ENCODE data around the gene DHRS3. TPM values are rescaled to one million over a fixed set of nuclear protein-coding genes. Genes with fewer than 3 reads are reported as not detected.

The DHRS3 gene
- total and polyA plus RNA-seq, 10 of the 15 experiments (the other 5 are each of a cell fraction or from before 2014, with no cell fraction given), result 0.23 to 29.7 (median 1.2) TPM

DNA sequence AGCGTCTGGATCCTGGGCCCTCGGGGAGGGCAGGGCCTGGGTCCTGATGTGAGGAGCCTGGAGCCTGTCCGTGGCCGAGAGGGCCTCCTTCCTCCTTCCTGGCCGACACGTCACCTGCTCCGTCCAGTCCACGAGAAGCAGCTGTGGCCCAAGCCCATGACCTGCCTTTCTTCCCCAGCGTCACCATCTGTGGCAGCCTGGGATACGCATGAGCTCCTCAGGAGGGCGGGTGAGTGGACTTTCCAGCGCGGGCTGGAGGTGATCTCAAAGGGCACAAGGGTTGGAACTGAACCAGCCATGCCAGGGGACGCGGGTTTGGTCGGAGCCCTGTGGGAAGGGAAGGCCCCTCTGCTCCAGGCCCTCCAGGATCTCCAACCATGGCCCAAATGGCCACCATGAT, 90.4 kb downstream of the DHRS3 start (continued):
- TF ChIP-seq, protein P1, sequence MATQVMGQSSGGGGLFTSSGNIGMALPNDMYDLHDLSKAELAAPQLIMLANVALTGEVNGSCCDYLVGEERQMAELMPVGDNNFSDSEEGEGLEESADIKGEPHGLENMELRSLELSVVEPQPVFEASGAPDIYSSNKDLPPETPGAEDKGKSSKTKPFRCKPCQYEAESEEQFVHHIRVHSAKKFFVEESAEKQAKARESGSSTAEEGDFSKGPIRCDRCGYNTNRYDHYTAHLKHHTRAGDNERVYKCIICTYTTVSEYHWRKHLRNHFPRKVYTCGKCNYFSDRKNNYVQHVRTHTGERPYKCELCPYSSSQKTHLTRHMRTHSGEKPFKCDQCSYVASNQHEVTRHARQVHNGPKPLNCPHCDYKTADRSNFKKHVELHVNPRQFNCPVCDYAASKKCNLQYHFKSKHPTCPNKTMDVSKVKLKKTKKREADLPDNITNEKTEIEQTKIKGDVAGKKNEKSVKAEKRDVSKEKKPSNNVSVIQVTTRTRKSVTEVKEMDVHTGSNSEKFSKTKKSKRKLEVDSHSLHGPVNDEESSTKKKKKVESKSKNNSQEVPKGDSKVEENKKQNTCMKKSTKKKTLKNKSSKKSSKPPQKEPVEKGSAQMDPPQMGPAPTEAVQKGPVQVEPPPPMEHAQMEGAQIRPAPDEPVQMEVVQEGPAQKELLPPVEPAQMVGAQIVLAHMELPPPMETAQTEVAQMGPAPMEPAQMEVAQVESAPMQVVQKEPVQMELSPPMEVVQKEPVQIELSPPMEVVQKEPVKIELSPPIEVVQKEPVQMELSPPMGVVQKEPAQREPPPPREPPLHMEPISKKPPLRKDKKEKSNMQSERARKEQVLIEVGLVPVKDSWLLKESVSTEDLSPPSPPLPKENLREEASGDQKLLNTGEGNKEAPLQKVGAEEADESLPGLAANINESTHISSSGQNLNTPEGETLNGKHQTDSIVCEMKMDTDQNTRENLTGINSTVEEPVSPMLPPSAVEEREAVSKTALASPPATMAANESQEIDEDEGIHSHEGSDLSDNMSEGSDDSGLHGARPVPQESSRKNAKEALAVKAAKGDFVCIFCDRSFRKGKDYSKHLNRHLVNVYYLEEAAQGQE (IDR thresholded peaks at IDR 0.05; ENCODE audit: low read depth, low read length), result no peak
- TF ChIP-seq, protein P2, sequence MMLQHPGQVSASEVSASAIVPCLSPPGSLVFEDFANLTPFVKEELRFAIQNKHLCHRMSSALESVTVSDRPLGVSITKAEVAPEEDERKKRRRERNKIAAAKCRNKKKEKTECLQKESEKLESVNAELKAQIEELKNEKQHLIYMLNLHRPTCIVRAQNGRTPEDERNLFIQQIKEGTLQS (IDR thresholded peaks at IDR 0.05; ENCODE audit: borderline replicate concordance, extremely low read depth, low read depth, low read length), result no peak
- no peak for TF ChIP-seq KAT2A (conservative IDR thresholded peaks at IDR 0.05; ENCODE audit: control insufficient read depth, low read depth, low read length)
- no peak for TF ChIP-seq ASH2L (IDR thresholded peaks at IDR 0.05; ENCODE audit: borderline replicate concordance, low read depth)
- no peak for TF ChIP-seq CREB1 (IDR thresholded peaks at IDR 0.05; ENCODE audit: low read depth)

DNA sequence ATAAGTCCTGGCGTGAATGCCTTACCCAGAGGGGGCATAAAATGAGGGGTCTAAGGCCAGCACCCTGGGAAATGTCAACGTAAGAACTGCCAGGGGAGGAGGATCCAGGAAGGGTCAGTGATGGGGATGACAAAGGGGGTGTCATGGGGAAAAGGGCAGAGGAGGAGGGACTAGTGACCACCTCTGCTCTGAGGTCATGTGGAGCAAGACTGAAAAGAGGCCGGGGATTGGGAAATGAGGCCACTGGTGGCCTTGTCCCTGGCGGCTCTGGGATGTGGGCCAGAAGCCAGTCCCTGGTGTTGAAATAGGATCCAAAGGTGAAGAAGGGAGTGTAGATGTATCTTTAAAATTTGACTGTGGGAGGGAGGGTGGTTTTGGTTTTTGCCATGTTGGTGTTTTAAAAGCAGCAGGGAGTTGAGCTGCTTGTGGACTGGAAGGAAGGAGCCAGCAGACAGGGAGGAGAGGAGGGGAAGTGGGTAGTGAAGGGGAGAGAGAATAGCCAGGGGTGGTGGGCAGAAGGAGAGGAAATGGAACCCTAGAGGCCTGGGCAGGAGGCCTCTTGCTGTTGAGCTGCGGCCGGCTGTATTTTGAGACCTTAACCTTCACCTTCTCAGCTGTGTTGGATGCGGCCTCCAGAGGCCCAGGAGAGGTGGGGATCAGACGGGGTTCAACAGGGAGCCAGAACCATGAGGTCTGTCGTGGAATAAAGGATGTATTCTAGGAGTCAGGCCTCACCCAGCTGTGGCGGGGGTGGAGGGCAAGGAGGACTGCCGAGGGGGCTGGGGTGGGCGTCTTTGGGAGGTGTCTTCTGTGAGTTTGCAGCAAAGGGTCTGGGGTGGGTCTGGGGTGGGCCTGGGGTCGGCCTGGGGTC, 92.5 kb downstream of the DHRS3 start:
- ChIA-PET RAD21 (ENCODE audit: unreplicated experiment) (no interaction called here), CTCF (no interaction called here), POLR2A (no interaction called here), SMC1A (ENCODE audit: uncharacterized antibody, unreplicated experiment) (no interaction called here)
- ATAC-seq (no peak), FAIRE-seq (no peak), DNase-seq (ENCODE audit: low read depth, low spot score) (no peak)
- H3K27ac ChIP-seq (ENCODE audit: control insufficient read depth, insufficient read depth), result no peak overlapping the region
- H3K36me3 ChIP-seq (ENCODE audit: control insufficient read depth in 2 of 2, insufficient read depth in 2 of 2, low read length in 1 of 2), result no peaks in the 10 kb centered on the region
- TF ChIP-seq, protein P3, sequence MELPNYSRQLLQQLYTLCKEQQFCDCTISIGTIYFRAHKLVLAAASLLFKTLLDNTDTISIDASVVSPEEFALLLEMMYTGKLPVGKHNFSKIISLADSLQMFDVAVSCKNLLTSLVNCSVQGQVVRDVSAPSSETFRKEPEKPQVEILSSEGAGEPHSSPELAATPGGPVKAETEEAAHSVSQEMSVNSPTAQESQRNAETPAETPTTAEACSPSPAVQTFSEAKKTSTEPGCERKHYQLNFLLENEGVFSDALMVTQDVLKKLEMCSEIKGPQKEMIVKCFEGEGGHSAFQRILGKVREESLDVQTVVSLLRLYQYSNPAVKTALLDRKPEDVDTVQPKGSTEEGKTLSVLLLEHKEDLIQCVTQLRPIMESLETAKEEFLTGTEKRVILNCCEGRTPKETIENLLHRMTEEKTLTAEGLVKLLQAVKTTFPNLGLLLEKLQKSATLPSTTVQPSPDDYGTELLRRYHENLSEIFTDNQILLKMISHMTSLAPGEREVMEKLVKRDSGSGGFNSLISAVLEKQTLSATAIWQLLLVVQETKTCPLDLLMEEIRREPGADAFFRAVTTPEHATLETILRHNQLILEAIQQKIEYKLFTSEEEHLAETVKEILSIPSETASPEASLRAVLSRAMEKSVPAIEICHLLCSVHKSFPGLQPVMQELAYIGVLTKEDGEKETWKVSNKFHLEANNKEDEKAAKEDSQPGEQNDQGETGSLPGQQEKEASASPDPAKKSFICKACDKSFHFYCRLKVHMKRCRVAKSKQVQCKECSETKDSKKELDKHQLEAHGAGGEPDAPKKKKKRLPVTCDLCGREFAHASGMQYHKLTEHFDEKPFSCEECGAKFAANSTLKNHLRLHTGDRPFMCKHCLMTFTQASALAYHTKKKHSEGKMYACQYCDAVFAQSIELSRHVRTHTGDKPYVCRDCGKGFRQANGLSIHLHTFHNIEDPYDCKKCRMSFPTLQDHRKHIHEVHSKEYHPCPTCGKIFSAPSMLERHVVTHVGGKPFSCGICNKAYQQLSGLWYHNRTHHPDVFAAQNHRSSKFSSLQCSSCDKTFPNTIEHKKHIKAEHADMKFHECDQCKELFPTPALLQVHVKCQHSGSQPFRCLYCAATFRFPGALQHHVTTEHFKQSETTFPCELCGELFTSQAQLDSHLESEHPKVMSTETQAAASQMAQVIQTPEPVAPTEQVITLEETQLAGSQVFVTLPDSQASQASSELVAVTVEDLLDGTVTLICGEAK (IDR thresholded peaks at IDR 0.05; ENCODE audit: borderline replicate concordance), result no peak
- H4K20me1 ChIP-seq (ENCODE audit: control insufficient read depth, insufficient read depth), result no peaks in the 10 kb centered on the region
- H3K4me2 ChIP-seq (ENCODE audit: control insufficient read depth, insufficient read depth), result no peak overlapping the region
- BruUV-seq (replicated peaks), result no TSS peak
- WGBS (ENCODE audit: insufficient coverage, insufficient replicate concordance, low lambda C conversion rate, missing lambda C conversion rate), result 56% methylated on average over 10 of the region's 13 CpGs
- in situ Hi-C loops (cut with MboI), result loop anchor here (25.0 kb wide), 1 partner anchor 712 kb away; the partner anchor contains the start of gene PRAMEF18
- no peaks in the 10 kb centered on the region for H3K4me1 ChIP-seq (ENCODE audit: control insufficient read depth, insufficient read depth, low read length)
- no peak overlapping the region for H2AFZ ChIP-seq (ENCODE audit: control insufficient read depth, low read depth, low read length)
- H3K79me2 ChIP-seq (ENCODE audit: control insufficient read depth, insufficient read depth, low read length), result no peaks in the 10 kb centered on the region
- intact Hi-C loops (cut with micrococcal nuclease; ENCODE audit: unreplicated experiment), result no loop called here
- no peaks in the 10 kb centered on the region for H3K27me3 ChIP-seq (replicated peaks in 1 of 2; ENCODE audit: control insufficient read depth in 2 of 2, insufficient read depth in 2 of 2, low read length in 1 of 2)
- no peak overlapping the region for H3K4me3 ChIP-seq
- H3K9ac ChIP-seq (ENCODE audit: control insufficient read depth, insufficient read depth, low read length), result no peak overlapping the region
- H3K9me3 ChIP-seq (replicated peaks; ENCODE audit: control insufficient read depth, insufficient read depth, low read length), result no peaks in the 10 kb centered on the region; the same call in 2 of the 3 replicates
